ENCODE results near the gene PHLPP1. TPM values are rescaled to one million over a fixed set of nuclear protein-coding genes. Genes with fewer than 3 reads are reported as not detected.
A peak's percentile ranks its signal among the peaks of the same experiment; 100 is the strongest.

Gene PHLPP1
- polyA plus RNA-seq, 2 of the 4 experiments (the other 2 are of a cell fraction) = 6.5 to 12.1 TPM

- Histone ChIP-seq H3K4me3 (no peak overlapping the region), H3K4me2 (no peak overlapping the region), H3K9me3 (no peaks in the 10 kb centered on the region), H3K4me1 (peaks cover 29% of the 10 kb centered on the region), H3K27ac (no peak overlapping the region)
- TF ChIP-seq FOXS1 (CRISPR knock-in tag; IDR thresholded peaks at IDR 0.05) (no peak), RAD21 (conservative IDR thresholded peaks at IDR 0.05 in 1 of 2, IDR thresholded peaks at IDR 0.05 in 1 of 2) (no peak), MYC (IDR thresholded peaks at IDR 0.05; ENCODE audit: borderline replicate concordance, low read length) (no peak), HEYL (CRISPR knock-in tag; IDR thresholded peaks at IDR 0.05) (no peak), BHLHE40 (IDR thresholded peaks at IDR 0.05; ENCODE audit: low read depth, low read length) (no peak), HDAC2 (IDR thresholded peaks at IDR 0.05) (no peak), SREBF2 (IDR thresholded peaks at IDR 0.05) (no peak), EHMT2 (IDR thresholded peaks at IDR 0.05; ENCODE audit: low read depth) (no peak), CBX8 (IDR thresholded peaks at IDR 0.05) (no peak), NFE2L2 (conservative IDR thresholded peaks at IDR 0.05; ENCODE audit: low read length) (no peak), PHF8 (IDR thresholded peaks at IDR 0.05; ENCODE audit: borderline replicate concordance, low read depth) (no peak), ATOH8 (CRISPR knock-in tag; IDR thresholded peaks at IDR 0.05; ENCODE audit: low read depth) (no peak), TP53 (CRISPR knock-in tag; IDR thresholded peaks at IDR 0.05) (no peak)
- TF ChIP-seq, protein P1, sequence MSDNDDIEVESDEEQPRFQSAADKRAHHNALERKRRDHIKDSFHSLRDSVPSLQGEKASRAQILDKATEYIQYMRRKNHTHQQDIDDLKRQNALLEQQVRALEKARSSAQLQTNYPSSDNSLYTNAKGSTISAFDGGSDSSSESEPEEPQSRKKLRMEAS (IDR thresholded peaks at IDR 0.05) = no peak
- ChIA-PET CTCF (interaction anchor here (1.0 kb wide), 1 partner anchor 388 kb away, joined by 5 read pairs; no protein-coding TSS in a partner anchor), POLR2A (no interaction called here)
- 92% methylated on average over 6 of the region's 7 CpGs for WGBS (ENCODE audit: missing lambda C conversion rate)
- FAIRE-seq (no peak), DNase-seq (ENCODE audit: low read depth in 1 of 2, low spot score in 1 of 2) (no peak), ATAC-seq (no peak)
These were observed 259.8 kb downstream of the PHLPP1 start for GRCh38 chr18:62974928-62975675.

GRCh38 chr18:62975785-62976184 is 260.4 kb downstream of the PHLPP1 start:
- 65% methylated on average over 2 of the region's 2 CpGs for WGBS (ENCODE audit: missing lambda C conversion rate)
- TF ChIP-seq ZC3H11A (IDR thresholded peaks at IDR 0.05) = no peak
- peak; percentile 59; the same call in 1 of the 2 replicates for TF ChIP-seq KDM1A (IDR thresholded peaks at IDR 0.05; ENCODE audit: low read depth)
- TF ChIP-seq MAZ (IDR thresholded peaks at IDR 0.05; ENCODE audit: borderline replicate concordance, low read depth, low read length) = no peak
- TF ChIP-seq, protein P2, sequence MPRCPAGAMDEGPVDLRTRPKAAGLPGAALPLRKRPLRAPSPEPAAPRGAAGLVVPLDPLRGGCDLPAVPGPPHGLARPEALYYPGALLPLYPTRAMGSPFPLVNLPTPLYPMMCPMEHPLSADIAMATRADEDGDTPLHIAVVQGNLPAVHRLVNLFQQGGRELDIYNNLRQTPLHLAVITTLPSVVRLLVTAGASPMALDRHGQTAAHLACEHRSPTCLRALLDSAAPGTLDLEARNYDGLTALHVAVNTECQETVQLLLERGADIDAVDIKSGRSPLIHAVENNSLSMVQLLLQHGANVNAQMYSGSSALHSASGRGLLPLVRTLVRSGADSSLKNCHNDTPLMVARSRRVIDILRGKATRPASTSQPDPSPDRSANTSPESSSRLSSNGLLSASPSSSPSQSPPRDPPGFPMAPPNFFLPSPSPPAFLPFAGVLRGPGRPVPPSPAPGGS (IDR thresholded peaks at IDR 0.05) = no peak
- no peak for TF ChIP-seq HDAC2 (IDR thresholded peaks at IDR 0.05)
- no peak for TF ChIP-seq HOXA7 (CRISPR knock-in tag; IDR thresholded peaks at IDR 0.05)
- no peak for TF ChIP-seq JUN (IDR thresholded peaks at IDR 0.05)
- H3K4me1 ChIP-seq = peaks cover 29% of the 10 kb centered on the region
- H3K27ac ChIP-seq = no peak overlapping the region; a peak in 1 of 6 replicates
- POLR2A ChIA-PET = no interaction called here
- ATAC-seq (no peak), FAIRE-seq (no peak), DNase-seq (ENCODE audit: low read depth in 1 of 2, low spot score in 1 of 2) (no peak)
- no peaks in the 10 kb centered on the region for H3K9me3 ChIP-seq
- H3K4me2 ChIP-seq = peak overlapping the region; percentile 47
- CTCF ChIA-PET = no interaction called here
- H3K4me3 ChIP-seq = no peak overlapping the region

DNA sequence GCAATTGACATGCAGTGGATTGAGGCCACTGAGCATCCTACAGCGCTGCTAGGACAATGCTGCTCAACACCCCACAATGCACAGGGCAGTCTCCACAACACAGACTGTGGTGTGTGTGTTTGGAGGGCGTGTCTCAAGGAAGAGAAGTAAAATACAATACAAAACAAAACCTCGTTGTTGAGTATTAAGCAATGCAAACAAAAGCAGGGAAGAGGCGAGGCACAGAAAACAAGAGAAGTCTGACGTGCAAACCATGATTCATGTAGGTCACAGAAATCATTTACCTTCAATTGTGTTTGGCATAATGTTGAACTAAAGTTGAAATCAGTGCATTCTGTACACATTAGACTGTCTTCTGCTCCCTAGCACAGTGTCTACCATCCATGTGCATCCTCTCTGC is 260.9 kb downstream of the PHLPP1 start:
- H3K4me2 ChIP-seq = peak overlapping the region; percentile 47
- ATAC-seq = peak; percentile 50 to 79; a peak in 5 of 6 replicates
- H3K4me1 ChIP-seq = peaks cover 29% of the 10 kb centered on the region
- no peaks in the 10 kb centered on the region for H3K9me3 ChIP-seq
- peak overlapping the region in 1 of 2 experiments; percentile 45; a peak in 2 of 6 replicates for H3K27ac ChIP-seq
- no peak for FAIRE-seq
- ChIA-PET CTCF (interaction anchor here (1.0 to 1.1 kb wide), 2 partner anchors 390 to 392 kb away, joined by 3 read pairs; no protein-coding TSS in a partner anchor), POLR2A (no interaction called here)
- no peak for TF ChIP-seq FOSL2 (IDR thresholded peaks at IDR 0.05)
- 0 out of 2 replicates have a peak, but pooled peaks have one; percentile 28 for TF ChIP-seq FOSL2 (CRISPR knock-in tag; IDR thresholded peaks at IDR 0.05)
- no peak for TF ChIP-seq PHF8 (IDR thresholded peaks at IDR 0.05; ENCODE audit: borderline replicate concordance, low read depth)
- TF ChIP-seq CEBPB (IDR thresholded peaks at IDR 0.05) = peak in 1 of 2 experiments; percentile 37; a peak in 1 of 4 replicates
- TF ChIP-seq RNF2 (IDR thresholded peaks at IDR 0.05; ENCODE audit: borderline replicate concordance, low read depth) = no peak
- 15% methylated on average over 4 of the region's 5 CpGs for WGBS (ENCODE audit: missing lambda C conversion rate)
- peak in 1 of 2 experiments; percentile 75 for DNase-seq (ENCODE audit: low read depth in 1 of 2, low spot score in 1 of 2)
- no peak overlapping the region for H3K4me3 ChIP-seq
